HepG2 (cell line): ENCODE measurements around the gene UTS2R. TPM values are rescaled to one million over a fixed set of nuclear protein-coding genes. Genes with fewer than 3 reads are reported as not detected.

Source experiments
- EHMT2 ChIP-seq: fragments of 200-600 bp; sonication (generic); IDR thresholded peaks from 2 replicates; pipeline ENCODE4 v1.7.0; 2017; ENCODE audit warnings: antibody characterized with exemption, low read depth, low read length, borderline replicate concordance
- MED13 ChIP-seq: sonication (generic); formaldehyde crosslinking; IDR thresholded peaks from 2 replicates; pipeline ENCODE4 v1.5.0; 2020; ENCODE audit warnings: missing genetic modification reagents
- NAIF1 ChIP-seq: sonication (generic); formaldehyde crosslinking; IDR thresholded peaks from 2 replicates; pipeline ENCODE4 v1.5.0; 2020; ENCODE audit warnings: mild to moderate bottlenecking, missing genetic modification reagents, borderline replicate concordance
- NR2C2 ChIP-seq: sonication (generic); formaldehyde crosslinking; IDR thresholded peaks from 2 replicates; pipeline ENCODE4 v1.4.0; 2020; ENCODE audit warnings: missing genetic modification reagents, mild to moderate bottlenecking, moderate library complexity, borderline replicate concordance
- NRL ChIP-seq: sonication (generic); formaldehyde crosslinking; IDR thresholded peaks from 2 replicates; pipeline ENCODE4 v1.5.0; 2020; ENCODE audit warnings: missing genetic modification reagents, mild to moderate bottlenecking, moderate library complexity, borderline replicate concordance
- ZEB1 ChIP-seq: IDR thresholded peaks from 2 replicates; pipeline ENCODE4 v1.6.1; 2012; ENCODE audit warnings: mild to moderate bottlenecking, low read depth, inconsistent platforms; ENCODE audit not compliant: insufficient replicate concordance
- ZNF3 ChIP-seq: IDR thresholded peaks from 2 replicates; pipeline ENCODE4 v1.7.0; 2017; ENCODE audit warnings: inconsistent platforms
- ZNF703 ChIP-seq: sonication (generic); formaldehyde crosslinking; IDR thresholded peaks from 2 replicates; pipeline ENCODE4 v1.5.1; 2020; ENCODE audit warnings: missing genetic modification reagents, mild to moderate bottlenecking, moderate library complexity, borderline replicate concordance
- ZNF724P ChIP-seq: sonication (generic); formaldehyde crosslinking; IDR thresholded peaks from 2 replicates; pipeline ENCODE4 v1.8.0; 2022; ENCODE audit warnings: missing genetic modification reagents, borderline replicate concordance
- polyA plus RNA-seq, 8 experiments: library from polyadenylated mRNA; depleted of rRNA in 3 of 8; stranded (reverse) in 7 of 8; unstranded in 1 of 8; fragments of >200 nt; fragmentation: Illumina TruSeq in 4 of 8; extraction: Trizol in 4 of 8; gene quantifications; 2 replicates each; pipeline versions ENCODE4 v1.2.1 to v1.2.3, GENCODE V29; 2011 to 2016; ENCODE audit warnings: low read depth in 4 of 8, missing spikeins in 1 of 8, mixed read lengths in 1 of 8; ENCODE audit not compliant: insufficient read depth in 1 of 8
- total RNA-seq, 5 experiments: library from RNA; depleted of rRNA; stranded (reverse); fragments of >200 nt; fragmentation: Illumina TruSeq; extraction: Trizol; gene quantifications; 2 replicates each; pipeline ENCODE4 v1.2.3, GENCODE V29; 2016; ENCODE audit warnings: low read depth in 1 of 5
- TF ChIP-seq, protein P1 (sequence below): sonication (generic); formaldehyde crosslinking; IDR thresholded peaks from 2 replicates; pipeline ENCODE4 v1.8.0; 2022; ENCODE audit warnings: missing genetic modification reagents, mild to moderate bottlenecking, inconsistent platforms, borderline replicate concordance
- TF ChIP-seq, protein P2 (sequence below): sonication (generic); formaldehyde crosslinking; IDR thresholded peaks from 2 replicates; pipeline ENCODE4 v1.5.0; 2020; ENCODE audit warnings: missing genetic modification reagents, mild to moderate bottlenecking, borderline replicate concordance
- TF ChIP-seq, protein P3 (sequence below): IDR thresholded peaks from 2 replicates; pipeline ENCODE4 v1.6.1; 2016; ENCODE audit warnings: missing compliant biosample characterization, missing genetic modification reagents, borderline replicate concordance
- TF ChIP-seq, protein P4 (sequence below): sonication (generic); formaldehyde crosslinking; IDR thresholded peaks from 2 replicates; pipeline ENCODE4 v1.4.0; 2020; ENCODE audit warnings: missing genetic modification reagents
- TF ChIP-seq, protein P5 (sequence below), 2 experiments: sonication (generic) in 1 of 2; formaldehyde crosslinking in 1 of 2; IDR thresholded peaks; 2 replicates each; pipeline versions ENCODE4 v1.4.0 to v1.6.1; 2016 to 2020; ENCODE audit warnings: borderline replicate concordance in 1 of 2, low read depth in 1 of 2, mild to moderate bottlenecking in 1 of 2, missing genetic modification reagents in 1 of 2
- TF ChIP-seq, protein P6 (sequence below): sonication (generic); formaldehyde crosslinking; IDR thresholded peaks from 2 replicates; pipeline ENCODE4 v1.5.1; 2020; ENCODE audit warnings: missing genetic modification reagents, mild to moderate bottlenecking, borderline replicate concordance

Gene UTS2R
- total and polyA plus RNA-seq, 2 of the 13 experiments (the other 11 are each of a cell fraction or from before 2014, with no cell fraction given): 0.13 to 0.15 TPM

DNA sequence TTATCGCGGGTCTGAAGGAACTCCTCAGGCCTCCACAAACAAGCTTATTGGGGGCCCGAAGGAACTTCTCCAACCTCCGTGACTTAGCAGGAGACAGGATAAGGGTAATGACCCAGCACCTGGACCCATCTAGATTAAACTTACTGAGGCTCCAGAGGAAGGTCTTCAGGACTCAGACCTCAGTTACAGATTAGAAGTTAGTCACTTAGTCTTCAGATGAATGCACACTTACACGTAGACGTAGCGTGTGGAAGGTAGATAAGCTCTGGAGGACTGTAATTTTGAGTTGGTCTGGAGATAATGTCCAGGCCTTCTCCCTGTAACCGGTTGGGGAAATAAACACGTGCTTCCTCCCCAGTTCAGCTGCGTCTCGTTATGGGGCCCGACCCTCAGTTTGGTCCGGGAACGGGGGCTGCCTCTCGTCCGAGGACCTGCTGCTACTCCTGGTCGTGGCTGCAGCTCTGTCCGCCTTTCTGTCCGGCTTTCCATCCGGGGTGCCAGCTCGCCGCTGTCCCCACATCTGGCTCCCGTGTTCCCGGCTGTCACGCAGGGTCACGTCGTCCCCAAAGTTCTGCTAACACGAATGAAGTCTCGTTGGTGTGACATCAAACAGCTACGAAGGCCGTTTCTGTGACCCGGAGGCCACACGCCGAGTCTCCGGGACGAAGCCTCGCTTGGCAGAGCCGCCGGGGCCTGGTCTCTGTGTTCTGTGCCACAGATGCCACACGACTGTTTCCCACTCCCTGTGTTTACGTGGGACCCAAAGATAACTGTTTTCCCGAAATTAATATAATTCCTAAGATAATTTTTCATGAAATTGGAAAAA, 26.2 kb upstream of the UTS2R start (continued):
- TF ChIP-seq, protein P1, sequence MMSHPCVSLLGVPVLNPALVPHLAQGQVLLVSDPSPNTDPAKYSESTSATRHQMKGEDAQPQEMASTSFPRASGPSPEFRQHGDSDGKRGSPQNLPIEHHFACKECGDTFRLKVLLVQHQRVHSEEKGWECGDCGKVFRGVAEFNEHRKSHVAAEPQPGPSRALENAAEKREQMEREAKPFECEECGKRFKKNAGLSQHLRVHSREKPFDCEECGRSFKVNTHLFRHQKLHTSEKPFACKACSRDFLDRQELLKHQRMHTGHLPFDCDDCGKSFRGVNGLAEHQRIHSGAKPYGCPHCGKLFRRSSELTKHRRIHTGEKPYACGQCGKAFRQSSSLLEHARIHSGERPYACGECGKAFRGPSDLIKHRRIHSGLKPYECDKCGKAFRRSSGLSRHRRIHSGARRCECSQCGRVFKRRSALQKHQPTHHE (CRISPR knock-in tag): no peak
- TF ChIP-seq, protein P2, sequence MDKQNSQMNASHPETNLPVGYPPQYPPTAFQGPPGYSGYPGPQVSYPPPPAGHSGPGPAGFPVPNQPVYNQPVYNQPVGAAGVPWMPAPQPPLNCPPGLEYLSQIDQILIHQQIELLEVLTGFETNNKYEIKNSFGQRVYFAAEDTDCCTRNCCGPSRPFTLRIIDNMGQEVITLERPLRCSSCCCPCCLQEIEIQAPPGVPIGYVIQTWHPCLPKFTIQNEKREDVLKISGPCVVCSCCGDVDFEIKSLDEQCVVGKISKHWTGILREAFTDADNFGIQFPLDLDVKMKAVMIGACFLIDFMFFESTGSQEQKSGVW: no peak
- TF ChIP-seq ZNF703 (CRISPR knock-in tag) (no peak), MED13 (no peak), ZNF3 (CRISPR knock-in tag) (no peak), NRL (no peak; the same call in 1 of the 2 replicates), ZNF724P (CRISPR knock-in tag) (0 out of 2 replicates have a peak, but pooled peaks have one; percentile 52), EHMT2 (no peak), NAIF1 (no peak), NR2C2 (CRISPR knock-in tag) (no peak), ZEB1 (no peak)
- TF ChIP-seq, protein P3, sequence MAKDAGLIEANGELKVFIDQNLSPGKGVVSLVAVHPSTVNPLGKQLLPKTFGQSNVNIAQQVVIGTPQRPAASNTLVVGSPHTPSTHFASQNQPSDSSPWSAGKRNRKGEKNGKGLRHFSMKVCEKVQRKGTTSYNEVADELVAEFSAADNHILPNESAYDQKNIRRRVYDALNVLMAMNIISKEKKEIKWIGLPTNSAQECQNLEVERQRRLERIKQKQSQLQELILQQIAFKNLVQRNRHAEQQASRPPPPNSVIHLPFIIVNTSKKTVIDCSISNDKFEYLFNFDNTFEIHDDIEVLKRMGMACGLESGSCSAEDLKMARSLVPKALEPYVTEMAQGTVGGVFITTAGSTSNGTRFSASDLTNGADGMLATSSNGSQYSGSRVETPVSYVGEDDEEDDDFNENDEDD (CRISPR knock-in tag): no peak
- TF ChIP-seq, protein P4, sequence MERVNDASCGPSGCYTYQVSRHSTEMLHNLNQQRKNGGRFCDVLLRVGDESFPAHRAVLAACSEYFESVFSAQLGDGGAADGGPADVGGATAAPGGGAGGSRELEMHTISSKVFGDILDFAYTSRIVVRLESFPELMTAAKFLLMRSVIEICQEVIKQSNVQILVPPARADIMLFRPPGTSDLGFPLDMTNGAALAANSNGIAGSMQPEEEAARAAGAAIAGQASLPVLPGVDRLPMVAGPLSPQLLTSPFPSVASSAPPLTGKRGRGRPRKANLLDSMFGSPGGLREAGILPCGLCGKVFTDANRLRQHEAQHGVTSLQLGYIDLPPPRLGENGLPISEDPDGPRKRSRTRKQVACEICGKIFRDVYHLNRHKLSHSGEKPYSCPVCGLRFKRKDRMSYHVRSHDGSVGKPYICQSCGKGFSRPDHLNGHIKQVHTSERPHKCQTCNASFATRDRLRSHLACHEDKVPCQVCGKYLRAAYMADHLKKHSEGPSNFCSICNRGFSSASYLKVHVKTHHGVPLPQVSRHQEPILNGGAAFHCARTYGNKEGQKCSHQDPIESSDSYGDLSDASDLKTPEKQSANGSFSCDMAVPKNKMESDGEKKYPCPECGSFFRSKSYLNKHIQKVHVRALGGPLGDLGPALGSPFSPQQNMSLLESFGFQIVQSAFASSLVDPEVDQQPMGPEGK (CRISPR knock-in tag): no peak
- TF ChIP-seq, protein P5, sequence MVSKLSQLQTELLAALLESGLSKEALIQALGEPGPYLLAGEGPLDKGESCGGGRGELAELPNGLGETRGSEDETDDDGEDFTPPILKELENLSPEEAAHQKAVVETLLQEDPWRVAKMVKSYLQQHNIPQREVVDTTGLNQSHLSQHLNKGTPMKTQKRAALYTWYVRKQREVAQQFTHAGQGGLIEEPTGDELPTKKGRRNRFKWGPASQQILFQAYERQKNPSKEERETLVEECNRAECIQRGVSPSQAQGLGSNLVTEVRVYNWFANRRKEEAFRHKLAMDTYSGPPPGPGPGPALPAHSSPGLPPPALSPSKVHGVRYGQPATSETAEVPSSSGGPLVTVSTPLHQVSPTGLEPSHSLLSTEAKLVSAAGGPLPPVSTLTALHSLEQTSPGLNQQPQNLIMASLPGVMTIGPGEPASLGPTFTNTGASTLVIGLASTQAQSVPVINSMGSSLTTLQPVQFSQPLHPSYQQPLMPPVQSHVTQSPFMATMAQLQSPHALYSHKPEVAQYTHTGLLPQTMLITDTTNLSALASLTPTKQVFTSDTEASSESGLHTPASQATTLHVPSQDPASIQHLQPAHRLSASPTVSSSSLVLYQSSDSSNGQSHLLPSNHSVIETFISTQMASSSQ (IDR thresholded peaks at IDR 0.05; ENCODE audit: low read depth): no peak
- TF ChIP-seq, protein P5 (CRISPR knock-in tag; IDR thresholded peaks at IDR 0.05; ENCODE audit: borderline replicate concordance): 0 out of 2 replicates have a peak, but pooled peaks have one; percentile 18
- TF ChIP-seq, protein P6, sequence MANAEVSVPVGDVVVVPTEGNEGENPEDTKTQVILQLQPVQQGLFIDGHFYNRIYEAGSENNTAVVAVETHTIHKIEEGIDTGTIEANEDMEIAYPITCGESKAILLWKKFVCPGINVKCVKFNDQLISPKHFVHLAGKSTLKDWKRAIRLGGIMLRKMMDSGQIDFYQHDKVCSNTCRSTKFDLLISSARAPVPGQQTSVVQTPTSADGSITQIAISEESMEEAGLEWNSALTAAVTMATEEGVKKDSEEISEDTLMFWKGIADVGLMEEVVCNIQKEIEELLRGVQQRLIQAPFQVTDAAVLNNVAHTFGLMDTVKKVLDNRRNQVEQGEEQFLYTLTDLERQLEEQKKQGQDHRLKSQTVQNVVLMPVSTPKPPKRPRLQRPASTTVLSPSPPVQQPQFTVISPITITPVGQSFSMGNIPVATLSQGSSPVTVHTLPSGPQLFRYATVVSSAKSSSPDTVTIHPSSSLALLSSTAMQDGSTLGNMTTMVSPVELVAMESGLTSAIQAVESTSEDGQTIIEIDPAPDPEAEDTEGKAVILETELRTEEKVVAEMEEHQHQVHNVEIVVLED: no peak
